HCT116 (cell line): ENCODE data around the gene STAP2. TPM values are rescaled to one million over a fixed set of nuclear protein-coding genes. Genes with fewer than 3 reads are reported as not detected.

ENCODE experiments used
- ATAC-seq: fragments of 200-7000 bp; cut with Tn5 transposase; 2 replicates; pipeline ENCODE4 v1.9.1; 2020; ENCODE audit warnings: mild to moderate bottlenecking, moderate library complexity
- BruUV-seq: library from RNA; stranded (reverse); fragments of 400-500 nt; replicated peaks from 2 replicates; lab custom pipeline; 2021; lab: Mats Ljungman, UMichigan
- CTCF ChIA-PET: fragments of 300-600 bp; sonication (Branson Sonifier 250); formaldehyde crosslinking; loops from one replicate; lab custom pipeline; 2021; ENCODE audit warnings: antibody characterized with exemption; lab: Charles Lee
- POLR2A ChIA-PET: fragments of 300-600, 350-600 bp; sonication (Branson Sonifier 250); formaldehyde crosslinking; loops from one replicate; lab custom pipeline; 2021; ENCODE audit warnings: antibody characterized with exemption; lab: Charles Lee
- RAD21 ChIA-PET, 2 experiments: fragments of 300-600 bp; sonication (Branson Sonifier 250); formaldehyde crosslinking; loops; one replicate each; lab custom pipeline; 2023; ENCODE audit warnings: low total read pairs in 2 of 2; ENCODE audit not compliant: uncharacterized antibody in 2 of 2, unreplicated experiment in 2 of 2, low non-redundant PET in 1 of 2; lab: Charles Lee
- DNase-seq: peaks from one replicate; pipeline ENCODE4 v3.0.0-alpha.2; 2010; ENCODE audit warnings: low read depth, low spot score
- H2AFZ ChIP-seq: fragments of 200-600 bp; shearing (Covaris generic), sonication (generic); 2 replicates; pipeline ENCODE4 v1.6.1; 2017; ENCODE audit warnings: low read depth, mixed run types, mixed read lengths, antibody characterized with exemption, low read length; ENCODE audit not compliant: poor library complexity, severe bottlenecking
- H3K27ac ChIP-seq: 2 replicates; pipeline ENCODE4 v1.5.1; 2012; ENCODE audit warnings: low read depth, low read length
- H3K27me3 ChIP-seq: fragments of 200-600 bp; sonication (generic); 2 replicates; pipeline ENCODE4 v1.6.1; 2016; ENCODE audit warnings: mixed run types, low read length, mixed read lengths; ENCODE audit not compliant: insufficient read depth
- H3K36me3 ChIP-seq, 2 experiments: fragments of 200-500 bp in 1 of 2; fragments of 200-600 bp in 1 of 2; sonication (Bioruptor generic) in 1 of 2; sonication (generic) in 1 of 2; 2 replicates each; pipeline versions ENCODE4 v1.5.1 to v1.6.1; 2014 to 2016; ENCODE audit warnings: low read length in 2 of 2, inconsistent platforms in 1 of 2, mixed read lengths in 1 of 2, mixed run types in 1 of 2; ENCODE audit not compliant: insufficient read depth in 2 of 2, control insufficient read depth in 1 of 2
- H3K4me1 ChIP-seq, 2 experiments: fragments of 200-600 bp in 1 of 2; sonication (generic) in 1 of 2; 2 replicates each; pipeline versions ENCODE4 v1.5.1 to v1.6.1; 2012 to 2017; ENCODE audit warnings: low read length in 2 of 2, inconsistent platforms in 1 of 2, mild to moderate bottlenecking in 1 of 2, mixed read lengths in 1 of 2, mixed run types in 1 of 2, moderate library complexity in 1 of 2; ENCODE audit not compliant: insufficient read depth in 2 of 2, control insufficient read depth in 1 of 2
- H3K4me2 ChIP-seq: fragments of 200-600 bp; sonication (generic); 2 replicates; pipeline ENCODE4 v1.6.1; 2017; ENCODE audit warnings: mixed run types, low read length, mixed read lengths
- H3K4me3 ChIP-seq, 2 experiments: fragments of 200-600 bp in 1 of 2; sonication (generic) in 1 of 2; replicated peaks in 1 of 2; 2 replicates each; pipeline ENCODE4 v1.5.1; 2011 to 2016; ENCODE audit warnings: low read length in 2 of 2, control low read depth in 1 of 2, low read depth in 1 of 2, mild to moderate bottlenecking in 1 of 2, mixed read lengths in 1 of 2, mixed run types in 1 of 2
- H3K79me2 ChIP-seq: fragments of 200-600 bp; sonication (generic); 2 replicates; pipeline ENCODE4 v1.6.1; 2017; ENCODE audit warnings: mild to moderate bottlenecking, mixed run types, low read length, moderate library complexity, mixed read lengths; ENCODE audit not compliant: insufficient read depth
- H3K9ac ChIP-seq: fragments of 200-600 bp; sonication (generic); 2 replicates; pipeline ENCODE4 v1.6.1; 2016; ENCODE audit warnings: low read length, mixed read lengths
- H3K9me2 ChIP-seq: fragments of 200-600 bp; sonication (generic), shearing (Covaris generic); 2 replicates; pipeline ENCODE4 v1.6.1; 2017; ENCODE audit warnings: mixed run types, mild to moderate bottlenecking, moderate library complexity; ENCODE audit not compliant: insufficient read depth
- H3K9me3 ChIP-seq, 2 experiments: fragments of 200-500 bp in 1 of 2; fragments of 200-600 bp in 1 of 2; sonication (Bioruptor generic) in 1 of 2; sonication (generic) in 1 of 2; 2 replicates each; pipeline ENCODE4 v1.6.1; 2014 to 2017; ENCODE audit warnings: low read length in 2 of 2, mixed read lengths in 2 of 2, inconsistent platforms in 1 of 2, low read depth in 1 of 2, mild to moderate bottlenecking in 1 of 2, mixed run types in 1 of 2, moderate library complexity in 1 of 2; ENCODE audit not compliant: control insufficient read depth in 1 of 2, insufficient read depth in 1 of 2
- H4K20me1 ChIP-seq: fragments of 200-600 bp; sonication (generic), shearing (Covaris generic); 2 replicates; pipeline ENCODE4 v1.6.1; 2017; ENCODE audit warnings: mixed run types, mild to moderate bottlenecking, moderate library complexity; ENCODE audit not compliant: insufficient read depth
- CBX3 ChIP-seq: IDR thresholded peaks from 2 replicates; pipeline ENCODE4 v1.6.1; 2012; ENCODE audit warnings: low read depth
- CEBPB ChIP-seq: IDR thresholded peaks from 2 replicates; pipeline ENCODE4 v1.6.1; 2012; ENCODE audit warnings: low read depth
- EGR1 ChIP-seq: IDR thresholded peaks from 2 replicates; pipeline ENCODE4 v1.6.1; 2012; ENCODE audit warnings: low read depth
- ELF1 ChIP-seq: IDR thresholded peaks from 2 replicates; pipeline ENCODE4 v1.6.1; 2012; ENCODE audit warnings: low read depth, borderline replicate concordance
- EZH2 ChIP-seq: fragments of 200-600 bp; sonication (generic); IDR thresholded peaks from 2 replicates; pipeline ENCODE4 v1.6.1; 2017; ENCODE audit warnings: antibody characterized with exemption, mixed run types
- FOSL1 ChIP-seq: IDR thresholded peaks from 2 replicates; pipeline ENCODE4 v1.6.1; 2012; ENCODE audit warnings: low read depth
- MAX ChIP-seq: IDR thresholded peaks from 2 replicates; pipeline ENCODE4 v1.6.1; 2012
- POLR2AphosphoS5 ChIP-seq: IDR thresholded peaks from 2 replicates; pipeline ENCODE4 v1.6.1; 2011; ENCODE audit warnings: mild to moderate bottlenecking, low read depth, low read length, moderate library complexity
- SP1 ChIP-seq: IDR thresholded peaks from 2 replicates; pipeline ENCODE4 v1.6.1; 2012; ENCODE audit warnings: low read depth
- TCF7L2 ChIP-seq: IDR thresholded peaks from 2 replicates; pipeline ENCODE4 v1.7.0; 2011; ENCODE audit warnings: borderline replicate concordance, inconsistent platforms; ENCODE audit not compliant: insufficient read depth, insufficient read length; ENCODE audit errors: extremely low read depth
- YY1 ChIP-seq: IDR thresholded peaks from 2 replicates; pipeline ENCODE4 v1.6.1; 2011; ENCODE audit warnings: low read length, low read depth, moderate library complexity, mild to moderate bottlenecking; ENCODE audit not compliant: insufficient replicate concordance; ENCODE audit errors: extremely low read depth
- ZFX ChIP-seq: fragments of 450-650 bp; IDR thresholded peaks from 2 replicates; pipeline ENCODE4 v1.6.1; 2017
- ZNF274 ChIP-seq: fragments of 200-500 bp; sonication (Bioruptor generic); IDR thresholded peaks from 2 replicates; pipeline ENCODE4 v1.6.1; 2014; ENCODE audit warnings: mild to moderate bottlenecking, low read depth, low read length, inconsistent platforms
- intact Hi-C: fragments of 100-400 bp; cut with micrococcal nuclease; formaldehyde crosslinking; loops from 2 replicates; pipeline ENCODE4 v1.10.0; 2022
- total RNA-seq: library from RNA; stranded (reverse); gene quantifications from one replicate; pipeline ENCODE4 v1.2.1, GENCODE V29; 2021; ENCODE audit not compliant: unreplicated experiment
- TF ChIP-seq, protein P1 (sequence below): IDR thresholded peaks from 2 replicates; pipeline ENCODE4 v1.6.1; 2012
- TF ChIP-seq, protein P2 (sequence below), 3 experiments: fragments of 200-600 bp in 1 of 3; sonication (generic) in 1 of 3; IDR thresholded peaks in 2 of 3; conservative IDR thresholded peaks in 1 of 3; 2 replicates each; pipeline ENCODE4 v1.5.1; 2012 to 2017; ENCODE audit warnings: low read depth in 2 of 3, low read length in 2 of 3, antibody characterized with exemption in 1 of 3, borderline replicate concordance in 1 of 3, control low read depth in 1 of 3, mild to moderate bottlenecking in 1 of 3, mixed read lengths in 1 of 3, mixed run types in 1 of 3, moderate library complexity in 1 of 3; ENCODE audit not compliant: insufficient read depth in 1 of 3
- TF ChIP-seq, protein P3 (sequence below): IDR thresholded peaks from 2 replicates; pipeline ENCODE4 v1.6.1; 2012; ENCODE audit warnings: low read depth

Gene STAP2
- total RNA-seq, 1 experiment from 2014 or later, result 2.1 TPM

- RAD21 ChIA-PET, result no interaction called here
- Histone ChIP-seq H3K36me3 (no peaks in the 10 kb centered on the region), H3K9ac (no peak overlapping the region), H3K79me2 (no peaks in the 10 kb centered on the region), H3K4me2 (no peak overlapping the region), H3K4me1 (peaks cover 7 to 11% of the 10 kb centered on the region in 2 experiments), H3K9me2 (no peaks in the 10 kb centered on the region), H3K4me3 (no peak overlapping the region), H3K9me3 (no peaks in the 10 kb centered on the region), H2AFZ (no peak overlapping the region), H3K27me3 (no peaks in the 10 kb centered on the region), H3K27ac (no peak overlapping the region), H4K20me1 (no peaks in the 10 kb centered on the region)
- intact Hi-C loops, result no loop called here
- POLR2A ChIA-PET, result interaction anchor here (2.8 kb wide), 1 partner anchor 20 kb away, joined by 11 read pairs; the partner anchor contains the start of gene MPND
- CTCF ChIA-PET, result interaction anchor here (0.6 kb wide), 1 partner anchor 7 kb away, joined by 4 read pairs; no protein-coding TSS in a partner anchor
- no peak for TF ChIP-seq EGR1
- TF ChIP-seq YY1, result no peak
- TF ChIP-seq, protein P1, sequence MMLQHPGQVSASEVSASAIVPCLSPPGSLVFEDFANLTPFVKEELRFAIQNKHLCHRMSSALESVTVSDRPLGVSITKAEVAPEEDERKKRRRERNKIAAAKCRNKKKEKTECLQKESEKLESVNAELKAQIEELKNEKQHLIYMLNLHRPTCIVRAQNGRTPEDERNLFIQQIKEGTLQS, result no peak
- no peak for TF ChIP-seq ZNF274
- TF ChIP-seq MAX, result no peak
- TF ChIP-seq SP1, result no peak
- TF ChIP-seq, protein P2, sequence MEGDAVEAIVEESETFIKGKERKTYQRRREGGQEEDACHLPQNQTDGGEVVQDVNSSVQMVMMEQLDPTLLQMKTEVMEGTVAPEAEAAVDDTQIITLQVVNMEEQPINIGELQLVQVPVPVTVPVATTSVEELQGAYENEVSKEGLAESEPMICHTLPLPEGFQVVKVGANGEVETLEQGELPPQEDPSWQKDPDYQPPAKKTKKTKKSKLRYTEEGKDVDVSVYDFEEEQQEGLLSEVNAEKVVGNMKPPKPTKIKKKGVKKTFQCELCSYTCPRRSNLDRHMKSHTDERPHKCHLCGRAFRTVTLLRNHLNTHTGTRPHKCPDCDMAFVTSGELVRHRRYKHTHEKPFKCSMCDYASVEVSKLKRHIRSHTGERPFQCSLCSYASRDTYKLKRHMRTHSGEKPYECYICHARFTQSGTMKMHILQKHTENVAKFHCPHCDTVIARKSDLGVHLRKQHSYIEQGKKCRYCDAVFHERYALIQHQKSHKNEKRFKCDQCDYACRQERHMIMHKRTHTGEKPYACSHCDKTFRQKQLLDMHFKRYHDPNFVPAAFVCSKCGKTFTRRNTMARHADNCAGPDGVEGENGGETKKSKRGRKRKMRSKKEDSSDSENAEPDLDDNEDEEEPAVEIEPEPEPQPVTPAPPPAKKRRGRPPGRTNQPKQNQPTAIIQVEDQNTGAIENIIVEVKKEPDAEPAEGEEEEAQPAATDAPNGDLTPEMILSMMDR (IDR thresholded peaks at IDR 0.05 in 2 of 3, conservative IDR thresholded peaks at IDR 0.05 in 1 of 3; ENCODE audit: borderline replicate concordance in 1 of 3, insufficient read depth in 1 of 3, low read depth in 2 of 3, low read length in 2 of 3), result no peak
- no peak for TF ChIP-seq ELF1
- no peak for TF ChIP-seq EZH2
- no peak for TF ChIP-seq FOSL1
- TF ChIP-seq ZFX, result no peak
- no peak for TF ChIP-seq POLR2AphosphoS5
- TF ChIP-seq TCF7L2, result no peak
- TF ChIP-seq, protein P3, sequence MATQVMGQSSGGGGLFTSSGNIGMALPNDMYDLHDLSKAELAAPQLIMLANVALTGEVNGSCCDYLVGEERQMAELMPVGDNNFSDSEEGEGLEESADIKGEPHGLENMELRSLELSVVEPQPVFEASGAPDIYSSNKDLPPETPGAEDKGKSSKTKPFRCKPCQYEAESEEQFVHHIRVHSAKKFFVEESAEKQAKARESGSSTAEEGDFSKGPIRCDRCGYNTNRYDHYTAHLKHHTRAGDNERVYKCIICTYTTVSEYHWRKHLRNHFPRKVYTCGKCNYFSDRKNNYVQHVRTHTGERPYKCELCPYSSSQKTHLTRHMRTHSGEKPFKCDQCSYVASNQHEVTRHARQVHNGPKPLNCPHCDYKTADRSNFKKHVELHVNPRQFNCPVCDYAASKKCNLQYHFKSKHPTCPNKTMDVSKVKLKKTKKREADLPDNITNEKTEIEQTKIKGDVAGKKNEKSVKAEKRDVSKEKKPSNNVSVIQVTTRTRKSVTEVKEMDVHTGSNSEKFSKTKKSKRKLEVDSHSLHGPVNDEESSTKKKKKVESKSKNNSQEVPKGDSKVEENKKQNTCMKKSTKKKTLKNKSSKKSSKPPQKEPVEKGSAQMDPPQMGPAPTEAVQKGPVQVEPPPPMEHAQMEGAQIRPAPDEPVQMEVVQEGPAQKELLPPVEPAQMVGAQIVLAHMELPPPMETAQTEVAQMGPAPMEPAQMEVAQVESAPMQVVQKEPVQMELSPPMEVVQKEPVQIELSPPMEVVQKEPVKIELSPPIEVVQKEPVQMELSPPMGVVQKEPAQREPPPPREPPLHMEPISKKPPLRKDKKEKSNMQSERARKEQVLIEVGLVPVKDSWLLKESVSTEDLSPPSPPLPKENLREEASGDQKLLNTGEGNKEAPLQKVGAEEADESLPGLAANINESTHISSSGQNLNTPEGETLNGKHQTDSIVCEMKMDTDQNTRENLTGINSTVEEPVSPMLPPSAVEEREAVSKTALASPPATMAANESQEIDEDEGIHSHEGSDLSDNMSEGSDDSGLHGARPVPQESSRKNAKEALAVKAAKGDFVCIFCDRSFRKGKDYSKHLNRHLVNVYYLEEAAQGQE, result no peak
- TF ChIP-seq CBX3, result no peak
- no peak for TF ChIP-seq CEBPB
- no TSS peak for BruUV-seq
- ATAC-seq, result no peak
- no peak for DNase-seq
Observed at GRCh38 chr19:4322942-4323665, 15.5 kb downstream of the STAP2 start.
